Measurements from ENCODE around the gene ADRA1B. TPM values are rescaled to one million over a fixed set of nuclear protein-coding genes. Genes with fewer than 3 reads are reported as not detected.

ADRA1B gene
- total RNA-seq, 2 donors from 2014 or later = 0.60 to 0.68 TPM

DNA sequence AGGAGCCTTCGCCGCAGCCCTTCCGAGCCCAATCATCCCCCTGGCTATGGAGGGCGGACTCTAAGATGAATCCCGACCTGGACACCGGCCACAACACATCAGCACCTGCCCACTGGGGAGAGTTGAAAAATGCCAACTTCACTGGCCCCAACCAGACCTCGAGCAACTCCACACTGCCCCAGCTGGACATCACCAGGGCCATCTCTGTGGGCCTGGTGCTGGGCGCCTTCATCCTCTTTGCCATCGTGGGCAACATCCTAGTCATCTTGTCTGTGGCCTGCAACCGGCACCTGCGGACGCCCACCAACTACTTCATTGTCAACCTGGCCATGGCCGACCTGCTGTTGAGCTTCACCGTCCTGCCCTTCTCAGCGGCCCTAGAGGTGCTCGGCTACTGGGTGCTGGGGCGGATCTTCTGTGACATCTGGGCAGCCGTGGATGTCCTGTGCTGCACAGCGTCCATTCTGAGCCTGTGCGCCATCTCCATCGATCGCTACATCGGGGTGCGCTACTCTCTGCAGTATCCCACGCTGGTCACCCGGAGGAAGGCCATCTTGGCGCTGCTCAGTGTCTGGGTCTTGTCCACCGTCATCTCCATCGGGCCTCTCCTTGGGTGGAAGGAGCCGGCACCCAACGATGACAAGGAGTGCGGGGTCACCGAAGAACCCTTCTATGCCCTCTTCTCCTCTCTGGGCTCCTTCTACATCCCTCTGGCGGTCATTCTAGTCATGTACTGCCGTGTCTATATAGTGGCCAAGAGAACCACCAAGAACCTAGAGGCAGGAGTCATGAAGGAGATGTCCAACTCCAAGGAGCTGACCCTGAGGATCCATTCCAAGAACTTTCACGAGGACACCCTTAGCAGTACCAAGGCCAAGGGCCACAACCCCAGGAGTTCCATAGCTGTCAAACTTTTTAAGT, 819 bp downstream of the ADRA1B start:
- 80 to 88% methylated on average over 24 to 36 of the region's 36 CpGs for WGBS, 2 experiments (ENCODE audit: insufficient coverage in 1 of 2, insufficient read length in 1 of 2)
- Histone ChIP-seq H3K27me3 (ENCODE audit: control insufficient read depth, insufficient read depth, low read length, poor library complexity, severe bottlenecking) (peaks cover 53% of the 10 kb centered on the region), H3K36me3 (ENCODE audit: control insufficient read depth, insufficient read depth, low read length) (no peaks in the 10 kb centered on the region), H3K9me3 (ENCODE audit: control insufficient read depth, low read length) (no peaks in the 10 kb centered on the region), H3K4me3 (ENCODE audit: low read length) (peak overlapping the region; percentile 61), H3K9ac (ENCODE audit: extremely low read depth, low read length, poor library complexity, severe bottlenecking) (no peak overlapping the region), H3K27ac (ENCODE audit: low read depth, low read length) (no peak overlapping the region), H3K4me1 (ENCODE audit: control insufficient read depth, insufficient read depth, low read length) (peaks cover 4% of the 10 kb centered on the region)
- Mint-ChIP-seq H3K4me3 (peak overlapping the region; percentile 62), H3K4me1 (peaks cover 14% of the 10 kb centered on the region), H3K27ac (no peak overlapping the region), H3K9me3 (no peaks in the 10 kb centered on the region), H3K27me3 (ENCODE audit: insufficient read depth) (peaks cover 57% of the 10 kb centered on the region), H3K36me3 (ENCODE audit: low read depth) (no peaks in the 10 kb centered on the region)
- DNase-seq = no peak
- TF ChIP-seq, protein P1, sequence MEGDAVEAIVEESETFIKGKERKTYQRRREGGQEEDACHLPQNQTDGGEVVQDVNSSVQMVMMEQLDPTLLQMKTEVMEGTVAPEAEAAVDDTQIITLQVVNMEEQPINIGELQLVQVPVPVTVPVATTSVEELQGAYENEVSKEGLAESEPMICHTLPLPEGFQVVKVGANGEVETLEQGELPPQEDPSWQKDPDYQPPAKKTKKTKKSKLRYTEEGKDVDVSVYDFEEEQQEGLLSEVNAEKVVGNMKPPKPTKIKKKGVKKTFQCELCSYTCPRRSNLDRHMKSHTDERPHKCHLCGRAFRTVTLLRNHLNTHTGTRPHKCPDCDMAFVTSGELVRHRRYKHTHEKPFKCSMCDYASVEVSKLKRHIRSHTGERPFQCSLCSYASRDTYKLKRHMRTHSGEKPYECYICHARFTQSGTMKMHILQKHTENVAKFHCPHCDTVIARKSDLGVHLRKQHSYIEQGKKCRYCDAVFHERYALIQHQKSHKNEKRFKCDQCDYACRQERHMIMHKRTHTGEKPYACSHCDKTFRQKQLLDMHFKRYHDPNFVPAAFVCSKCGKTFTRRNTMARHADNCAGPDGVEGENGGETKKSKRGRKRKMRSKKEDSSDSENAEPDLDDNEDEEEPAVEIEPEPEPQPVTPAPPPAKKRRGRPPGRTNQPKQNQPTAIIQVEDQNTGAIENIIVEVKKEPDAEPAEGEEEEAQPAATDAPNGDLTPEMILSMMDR (conservative IDR thresholded peaks at IDR 0.05) = no peak

GRCh38 chr5:159917994-159918393, 1.7 kb downstream of the ADRA1B start:
- Mint-ChIP-seq H3K36me3 (ENCODE audit: low read depth) (no peaks in the 10 kb centered on the region), H3K27ac (no peak overlapping the region), H3K4me1 (peaks cover 14% of the 10 kb centered on the region), H3K4me3 (no peak overlapping the region), H3K9me3 (no peaks in the 10 kb centered on the region), H3K27me3 (ENCODE audit: insufficient read depth) (peaks cover 55% of the 10 kb centered on the region)
- H3K27ac ChIP-seq (ENCODE audit: low read depth, low read length) = no peak overlapping the region
- DNase-seq = no peak
- H3K4me3 ChIP-seq (ENCODE audit: low read length) = no peak overlapping the region
- no peak overlapping the region for H3K9ac ChIP-seq (ENCODE audit: extremely low read depth, low read length, poor library complexity, severe bottlenecking)
- H3K4me1 ChIP-seq (ENCODE audit: control insufficient read depth, insufficient read depth, low read length) = peaks cover 4% of the 10 kb centered on the region
- peaks cover 56% of the 10 kb centered on the region for H3K27me3 ChIP-seq (ENCODE audit: control insufficient read depth, insufficient read depth, low read length, poor library complexity, severe bottlenecking)
- 92 to 95% methylated on average over 10 of the region's 10 CpGs for WGBS, 2 experiments (ENCODE audit: insufficient coverage in 1 of 2, insufficient read length in 1 of 2)
- H3K36me3 ChIP-seq (ENCODE audit: control insufficient read depth, insufficient read depth, low read length) = no peaks in the 10 kb centered on the region
- TF ChIP-seq, protein P1 (conservative IDR thresholded peaks at IDR 0.05) = no peak
- H3K9me3 ChIP-seq (ENCODE audit: control insufficient read depth, low read length) = no peaks in the 10 kb centered on the region

DNA sequence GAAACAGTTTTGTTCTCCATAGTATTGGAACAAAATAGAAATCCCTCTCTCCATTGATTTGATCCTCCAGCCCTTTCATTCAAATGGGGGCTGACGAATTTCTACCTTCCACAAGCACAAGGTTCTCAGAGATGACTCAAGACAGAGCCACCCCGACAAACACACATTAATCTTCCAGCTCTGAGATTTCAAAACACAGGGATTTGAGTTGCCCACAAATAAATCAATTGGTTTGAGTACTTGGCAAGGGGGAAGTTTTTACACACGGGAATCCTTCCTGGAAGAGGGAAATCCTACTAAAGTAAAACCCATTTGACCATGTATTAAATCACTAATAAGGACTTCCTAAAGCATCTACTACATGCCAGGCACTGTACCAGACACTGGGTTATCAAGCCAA, 5.4 kb downstream of the ADRA1B start:
- H3K36me3 ChIP-seq (ENCODE audit: control insufficient read depth, insufficient read depth, low read length) = no peaks in the 10 kb centered on the region
- no peak for DNase-seq
- H3K9ac ChIP-seq (ENCODE audit: extremely low read depth, low read length, poor library complexity, severe bottlenecking) = no peak overlapping the region
- no peaks in the 10 kb centered on the region for H3K9me3 Mint-ChIP-seq
- peaks cover 30% of the 10 kb centered on the region for H3K27me3 Mint-ChIP-seq (ENCODE audit: insufficient read depth)
- no peak overlapping the region for H3K27ac ChIP-seq (ENCODE audit: low read depth, low read length)
- peaks cover 4% of the 10 kb centered on the region for H3K4me1 ChIP-seq (ENCODE audit: control insufficient read depth, insufficient read depth, low read length)
- WGBS, 2 experiments (ENCODE audit: insufficient coverage in 1 of 2, insufficient read length in 1 of 2) = 80 to 86% methylated on average over 1 to 3 of the region's 3 CpGs
- H3K36me3 Mint-ChIP-seq (ENCODE audit: low read depth) = no peaks in the 10 kb centered on the region
- H3K4me3 ChIP-seq (ENCODE audit: low read length) = no peak overlapping the region
- no peak overlapping the region for H3K4me3 Mint-ChIP-seq
- no peak overlapping the region for H3K27ac Mint-ChIP-seq
- TF ChIP-seq, protein P1 (conservative IDR thresholded peaks at IDR 0.05) = no peak
- no peaks in the 10 kb centered on the region for H3K9me3 ChIP-seq (ENCODE audit: control insufficient read depth, low read length)
- peaks cover 48% of the 10 kb centered on the region for H3K27me3 ChIP-seq (ENCODE audit: control insufficient read depth, insufficient read depth, low read length, poor library complexity, severe bottlenecking)
- H3K4me1 Mint-ChIP-seq = peaks cover 11% of the 10 kb centered on the region
